H1 (cell line): ENCODE data around the gene DENND1A. TPM values are rescaled to one million over a fixed set of nuclear protein-coding genes. Genes with fewer than 3 reads are reported as not detected.

Source experiments
- CTCF ChIA-PET: fragments of 300-600 bp; sonication (Branson Sonifier 250); formaldehyde crosslinking; loops from one replicate; lab custom pipeline; 2021; ENCODE audit not compliant: partially characterized antibody; lab: Charles Lee
- POLR2A ChIA-PET: fragments of 300-600 bp; sonication (Branson Sonifier 250); formaldehyde crosslinking; loops from one replicate; lab custom pipeline; 2021; ENCODE audit warnings: inconsistent platforms; ENCODE audit not compliant: partially characterized antibody; lab: Charles Lee
- DNase-seq, 2 experiments: peaks; one replicate each; pipeline versions ENCODE4 v3.0.0 to v3.0.0-alpha.2; 2010 to 2022; ENCODE audit warnings: low spot score in 2 of 2, low read depth in 1 of 2, mixed read lengths in 1 of 2
- FAIRE-seq: peaks from 2 replicates; lab custom pipeline; 2011; peaks lifted over from hg19 to GRCh38; lab: Jason Lieb, UNC
- H2AFZ ChIP-seq: 2 replicates; pipeline ENCODE4 v1.8.1; 2012; ENCODE audit warnings: low read length, inconsistent platforms
- H2AK5ac ChIP-seq: 2 replicates; pipeline ENCODE4 v1.6.1; 2013; ENCODE audit warnings: low read depth, low read length
- H2BK120ac ChIP-seq: replicated peaks from 2 replicates; pipeline ENCODE3; 2013; ENCODE audit warnings: low read depth, low read length, inconsistent platforms
- H2BK12ac ChIP-seq: 2 replicates; pipeline ENCODE4 v1.6.1; 2013; ENCODE audit warnings: low read depth, low read length
- H2BK15ac ChIP-seq: 2 replicates; pipeline ENCODE4 v1.6.1; 2013; ENCODE audit warnings: low read length
- H2BK20ac ChIP-seq: 2 replicates; pipeline ENCODE4 v1.6.1; 2013; ENCODE audit warnings: low read length
- H2BK5ac ChIP-seq: 2 replicates; pipeline ENCODE4 v1.6.1; 2013; ENCODE audit warnings: low read depth, low read length
- H3K14ac ChIP-seq: 2 replicates; pipeline ENCODE4 v1.6.1; 2013; ENCODE audit warnings: inconsistent platforms; ENCODE audit not compliant: insufficient read length
- H3K18ac ChIP-seq: 2 replicates; pipeline ENCODE4 v1.6.1; 2013; ENCODE audit warnings: low read length; ENCODE audit errors: extremely low read depth
- H3K23ac ChIP-seq: 2 replicates; pipeline ENCODE4 v1.6.1; 2013; ENCODE audit warnings: inconsistent platforms; ENCODE audit not compliant: insufficient read length
- H3K23me2 ChIP-seq: 2 replicates; pipeline ENCODE4 v1.6.1; 2013; ENCODE audit warnings: low read depth, low read length
- H3K27ac ChIP-seq: 2 replicates; pipeline ENCODE4 v1.6.1; 2011; ENCODE audit warnings: low read depth, low read length, inconsistent platforms
- H3K27me3 ChIP-seq, 4 experiments: replicated peaks in 1 of 4; 1 replicate in 1 of 4; 2 replicates in 3 of 4; pipeline versions ENCODE4 v1.6.1 to v1.8.1; 2011 to 2013; ENCODE audit warnings: low read length in 3 of 4, mild to moderate bottlenecking in 3 of 4, inconsistent platforms in 2 of 4, mixed read lengths in 2 of 4, moderate library complexity in 1 of 4; ENCODE audit not compliant: control insufficient read depth in 3 of 4, insufficient read depth in 3 of 4; ENCODE audit errors: extremely low read depth in 1 of 4
- H3K36me3 ChIP-seq, 4 experiments: 2 replicates each; pipeline versions ENCODE4 v1.6.1 to v1.8.1; 2011 to 2013; ENCODE audit warnings: mild to moderate bottlenecking in 4 of 4, low read length in 3 of 4, moderate library complexity in 2 of 4, control low read depth in 1 of 4, inconsistent platforms in 1 of 4; ENCODE audit not compliant: insufficient read depth in 4 of 4, control insufficient read depth in 2 of 4
- H3K4ac ChIP-seq: replicated peaks from 2 replicates; pipeline ENCODE3; 2013; ENCODE audit warnings: low read length, low read depth, mixed read lengths, inconsistent platforms; ENCODE audit not compliant: insufficient read length
- H3K4me1 ChIP-seq, 4 experiments: replicated peaks in 1 of 4; 1 replicate in 1 of 4; 2 replicates in 3 of 4; pipeline versions ENCODE4 v1.6.1 to v1.8.1; 2011 to 2013; ENCODE audit warnings: low read length in 3 of 4, inconsistent platforms in 2 of 4, mixed read lengths in 1 of 4; ENCODE audit not compliant: insufficient read depth in 4 of 4, control insufficient read depth in 3 of 4
- H3K4me2 ChIP-seq, 2 experiments: 2 replicates each; pipeline versions ENCODE4 v1.6.1 to v1.8.1; 2011 to 2013; ENCODE audit warnings: low read depth in 2 of 2, low read length in 2 of 2, control low read depth in 1 of 2, inconsistent platforms in 1 of 2, mild to moderate bottlenecking in 1 of 2; ENCODE audit not compliant: insufficient read depth in 1 of 2
- H3K4me3 ChIP-seq, 4 experiments: fragments of 200-600, 300-600 bp in 1 of 4; sonication (generic), shearing (Covaris generic), sonication (Bioruptor Twin) in 1 of 4; 2 replicates each; pipeline versions ENCODE4 v1.5.1 to v1.8.1; 2011 to 2016; ENCODE audit warnings: low read length in 4 of 4, low read depth in 3 of 4, control low read depth in 2 of 4, inconsistent platforms in 2 of 4, mild to moderate bottlenecking in 2 of 4, mixed read lengths in 1 of 4, moderate library complexity in 1 of 4; ENCODE audit not compliant: insufficient read depth in 2 of 4; ENCODE audit errors: extremely low read depth in 1 of 4
- H3K56ac ChIP-seq: replicated peaks from 2 replicates; pipeline ENCODE3; 2013; ENCODE audit warnings: low read depth, mild to moderate bottlenecking, mixed read lengths, low read length, inconsistent platforms; ENCODE audit not compliant: insufficient read length
- H3K79me1 ChIP-seq: 2 replicates; pipeline ENCODE4 v1.6.1; 2013; ENCODE audit warnings: low read depth, low read length, control low read depth
- H3K79me2 ChIP-seq, 2 experiments: 2 replicates each; pipeline versions ENCODE4 v1.6.1 to v1.8.1; 2012 to 2013; ENCODE audit warnings: low read length in 2 of 2, mild to moderate bottlenecking in 2 of 2, inconsistent platforms in 1 of 2; ENCODE audit not compliant: insufficient read depth in 2 of 2, control insufficient read depth in 1 of 2
- H3K9ac ChIP-seq, 4 experiments: replicated peaks in 1 of 4; 1 replicate in 1 of 4; 2 replicates in 3 of 4; pipeline versions ENCODE4 v1.6.1 to v1.8.1; 2011 to 2013; ENCODE audit warnings: low read depth in 3 of 4, low read length in 3 of 4, control low read depth in 2 of 4, mild to moderate bottlenecking in 2 of 4, moderate library complexity in 2 of 4, inconsistent platforms in 1 of 4; ENCODE audit errors: extremely low read depth in 1 of 4
- H3K9me3 ChIP-seq, 2 experiments: 2 replicates each; pipeline versions ENCODE4 v1.6.1 to v1.8.1; 2012 to 2013; ENCODE audit warnings: mild to moderate bottlenecking in 2 of 2, moderate library complexity in 2 of 2, control low read depth in 1 of 2, inconsistent platforms in 1 of 2, low read depth in 1 of 2, low read length in 1 of 2, mixed read lengths in 1 of 2; ENCODE audit not compliant: insufficient read depth in 2 of 2
- H4K20me1 ChIP-seq, 2 experiments: replicated peaks in 1 of 2; 2 replicates each; pipeline versions ENCODE3 to v1.8.1; 2011 to 2013; ENCODE audit warnings: inconsistent platforms in 2 of 2, low read length in 2 of 2, mild to moderate bottlenecking in 1 of 2; ENCODE audit not compliant: insufficient read depth in 2 of 2, control insufficient read depth in 1 of 2
- H4K5ac ChIP-seq: 2 replicates; pipeline ENCODE4 v1.6.1; 2013; ENCODE audit warnings: low read length, low read depth, mixed read lengths, inconsistent platforms; ENCODE audit not compliant: insufficient read length
- H4K8ac ChIP-seq: 2 replicates; pipeline ENCODE4 v1.8.0; 2013; ENCODE audit warnings: mild to moderate bottlenecking, moderate library complexity, low read length, inconsistent platforms; ENCODE audit not compliant: insufficient read depth; ENCODE audit errors: extremely low read depth
- H4K91ac ChIP-seq: replicated peaks from 2 replicates; pipeline ENCODE3; 2013; ENCODE audit warnings: low read length, mixed read lengths, inconsistent platforms; ENCODE audit not compliant: insufficient read length
- EGR1 ChIP-seq: IDR thresholded peaks from 2 replicates; pipeline ENCODE4 v1.6.1; 2011; ENCODE audit warnings: low read depth, low read length, borderline replicate concordance
- HDAC6 ChIP-seq: IDR thresholded peaks from one replicate; pipeline ENCODE4 v1.7.1; 2012; ENCODE audit warnings: low read depth, mild to moderate bottlenecking, inconsistent platforms, low read length, moderate library complexity
- MAFK ChIP-seq: IDR thresholded peaks from 2 replicates; pipeline ENCODE4 v1.6.1; 2012; ENCODE audit warnings: low read depth, mild to moderate bottlenecking, improper control_type of control experiment, low read length
- POLR2A ChIP-seq, 2 experiments: IDR thresholded peaks; 1 replicate in 1 of 2; 2 replicates in 1 of 2; pipeline ENCODE4 v1.6.1; 2011; ENCODE audit warnings: low read depth in 2 of 2, low read length in 2 of 2, mild to moderate bottlenecking in 2 of 2; ENCODE audit errors: control extremely low read depth in 1 of 2
- SIRT6 ChIP-seq: IDR thresholded peaks from one replicate; pipeline ENCODE4 v1.7.1; 2012; ENCODE audit warnings: low read length, inconsistent platforms
- WGBS, 2 experiments: shearing (Covaris generic) in 1 of 2; methylation state at CpG; one replicate each; pipeline versions ENCODE4 v1.1.6 to v1.1.7; 2013 to 2015; ENCODE audit warnings: low lambda C conversion rate in 2 of 2, mixed read lengths in 2 of 2, inconsistent platforms in 1 of 2, low coverage in 1 of 2, missing lambda C conversion rate in 1 of 2; ENCODE audit not compliant: insufficient replicate concordance in 2 of 2, insufficient coverage in 1 of 2, insufficient read length in 1 of 2; ENCODE audit errors: extremely low coverage in 1 of 2, missing lambda C conversion rate in 1 of 2; 5-methylcytosine and 5-hydroxymethylcytosine counted together
- polyA plus RNA-seq, 7 experiments: library from polyadenylated mRNA; depleted of rRNA in 3 of 7; stranded (reverse) in 5 of 7; unstranded in 2 of 7; fragments of >200 nt in 5 of 7; fragments of 200-250 nt in 2 of 7; gene quantifications; 1 replicate in 5 of 7; 2 replicates in 1 of 7; 4 replicates in 1 of 7; pipeline versions ENCODE4 v1.2.1 to v1.2.3, GENCODE V29; 2011 to 2013; ENCODE audit warnings: missing spikeins in 2 of 7, mixed read lengths in 2 of 7
- total RNA-seq: library from RNA; stranded (reverse); fragmentation: NEBNext Ultra II Directional; extraction: Animal tissue kit (Norgen Biotek cat#: 25700); gene quantifications from 2 replicates; pipeline ENCODE4 v1.2.1, GENCODE V29; 2021

DENND1A gene
- total and polyA plus RNA-seq, 2 of the 8 experiments (the other 6 are each of a cell fraction or from before 2014, with no cell fraction given): 24.1 to 26.4 TPM

DNA sequence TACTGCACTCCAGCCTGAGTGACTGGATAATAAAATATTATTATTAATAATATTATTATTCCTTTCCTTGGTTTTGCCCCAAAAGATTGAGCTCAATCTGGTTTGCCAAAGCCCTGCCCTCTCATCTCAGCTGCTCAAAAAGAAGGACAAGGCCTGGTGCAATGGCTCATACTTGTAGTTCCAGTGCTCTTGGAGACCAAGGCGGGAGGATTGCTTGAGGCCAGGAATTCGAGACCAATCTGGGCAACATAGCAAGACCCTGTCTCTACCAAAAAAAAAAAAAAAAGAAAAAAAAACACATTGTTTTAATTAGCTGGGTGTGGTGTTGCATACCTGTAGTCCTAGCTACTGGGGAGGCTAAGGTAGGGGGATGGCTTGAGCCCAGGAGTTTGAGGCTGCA lies 13.7 kb upstream of the DENND1A start:
- no peak overlapping the region for H3K4me2 ChIP-seq
- H4K20me1 ChIP-seq: no peaks in the 10 kb centered on the region
- H3K36me3 ChIP-seq: no peaks in the 10 kb centered on the region
- H3K79me2 ChIP-seq: no peaks in the 10 kb centered on the region
- H2BK12ac ChIP-seq: no peak overlapping the region
- no peak overlapping the region for H2AK5ac ChIP-seq
- H3K4me1 ChIP-seq: no peaks in the 10 kb centered on the region
- ChIA-PET POLR2A (interaction anchor here (1.0 kb wide), 1 partner anchor 9 kb away, joined by 3 read pairs; no protein-coding TSS in a partner anchor), CTCF (interaction anchor here (1.1 kb wide), 1 partner anchor 17 kb away, joined by 4 read pairs; no protein-coding TSS in a partner anchor)
- TF ChIP-seq EGR1 (no peak), HDAC6 (no peak), SIRT6 (no peak), MAFK (no peak), POLR2A (IDR thresholded peaks at IDR 0.05; ENCODE audit: control extremely low read depth in 1 of 2, low read depth in 2 of 2, low read length in 2 of 2) (no peak)
- H3K4me3 ChIP-seq: no peak overlapping the region
- no peak overlapping the region for H3K27ac ChIP-seq
- 90% methylated on average over 2 of the region's 2 CpGs; no CpG with 5 or more reads in 1 of the 2 experiments for WGBS, 2 experiments
- no peak overlapping the region for H2BK15ac ChIP-seq
- DNase-seq (no peak), FAIRE-seq (no peak)
- H3K23ac ChIP-seq: no peak overlapping the region
- H3K14ac ChIP-seq: no peak overlapping the region
- no peaks in the 10 kb centered on the region for H3K79me1 ChIP-seq
- H4K91ac ChIP-seq: no peak overlapping the region
- H2BK120ac ChIP-seq: no peak overlapping the region
- H3K56ac ChIP-seq: no peak overlapping the region
- no peaks in the 10 kb centered on the region for H3K23me2 ChIP-seq
- no peaks in the 10 kb centered on the region for H3K9me3 ChIP-seq
- H2BK20ac ChIP-seq: no peak overlapping the region
- H3K4ac ChIP-seq: no peak overlapping the region
- no peaks in the 10 kb centered on the region for H3K27me3 ChIP-seq
- no peak overlapping the region for H3K9ac ChIP-seq
- H4K8ac ChIP-seq: no peak overlapping the region
- H2BK5ac ChIP-seq: no peak overlapping the region
- no peak overlapping the region for H2AFZ ChIP-seq
- H4K5ac ChIP-seq: no peak overlapping the region
- H3K18ac ChIP-seq: no peak overlapping the region
